Neural crest cell (in vitro differentiated cells): Measurements from ENCODE around the gene HYAL1. TPM values are rescaled to one million over a fixed set of nuclear protein-coding genes. Genes with fewer than 3 reads are reported as not detected.
"Not testable (repeated sequence)": the region's sequence is repeated elsewhere in the genome, so short reads cannot be mapped to it uniquely, and the experiment has no call there.

Source experiments
- DNase-seq: peaks from one replicate; pipeline ENCODE4 v3.0.0; 2021; ENCODE audit warnings: low read depth, mixed read lengths, low spot score
- H3K27ac Mint-ChIP-seq: one replicate; pipeline ENCODE4 v1.8.0; 2021; ENCODE audit warnings: mild to moderate bottlenecking, mixed read lengths; ENCODE audit not compliant: unreplicated experiment
- H3K27me3 Mint-ChIP-seq: 2 replicates; pipeline ENCODE4 v1.8.0; 2021; ENCODE audit warnings: low read depth, mild to moderate bottlenecking, mixed read lengths
- H3K36me3 Mint-ChIP-seq: 2 replicates; pipeline ENCODE4 v1.8.0; 2021; ENCODE audit warnings: low read depth, mild to moderate bottlenecking, mixed read lengths
- H3K4me1 Mint-ChIP-seq: 2 replicates; pipeline ENCODE4 v1.8.0; 2021; ENCODE audit warnings: mixed read lengths
- H3K4me3 Mint-ChIP-seq: one replicate; pipeline ENCODE4 v1.8.0; 2021; ENCODE audit warnings: mild to moderate bottlenecking, mixed read lengths
- H3K9me3 Mint-ChIP-seq: 2 replicates; pipeline ENCODE4 v1.8.0; 2021; ENCODE audit warnings: mixed read lengths
- CTCF ChIP-seq: fragments of 200-600 bp; sonication (generic); conservative IDR thresholded peaks from 2 replicates; pipeline ENCODE4 v1.5.0; 2021; ENCODE audit warnings: antibody characterized with exemption, mild to moderate bottlenecking
- total RNA-seq: library from RNA; stranded (reverse); gene quantifications from 2 replicates; pipeline ENCODE4 v1.2.1, GENCODE V29; 2021

HYAL1 gene
- total RNA-seq, 1 donor from 2014 or later = 2.5 TPM

- Mint-ChIP-seq H3K36me3 (peaks cover 36% of the 10 kb centered on the region), H3K27ac (no peak overlapping the region), H3K9me3 (peaks cover 3% of the 10 kb centered on the region), H3K27me3 (no peaks in the 10 kb centered on the region), H3K4me1 (peaks cover 18% of the 10 kb centered on the region), H3K4me3 (peak overlapping the region; percentile 8)
- no peak for DNase-seq
- no peak for TF ChIP-seq CTCF
These were observed 11.0 kb upstream of the HYAL1 start for GRCh38 chr3:50314342-50314741.

DNA sequence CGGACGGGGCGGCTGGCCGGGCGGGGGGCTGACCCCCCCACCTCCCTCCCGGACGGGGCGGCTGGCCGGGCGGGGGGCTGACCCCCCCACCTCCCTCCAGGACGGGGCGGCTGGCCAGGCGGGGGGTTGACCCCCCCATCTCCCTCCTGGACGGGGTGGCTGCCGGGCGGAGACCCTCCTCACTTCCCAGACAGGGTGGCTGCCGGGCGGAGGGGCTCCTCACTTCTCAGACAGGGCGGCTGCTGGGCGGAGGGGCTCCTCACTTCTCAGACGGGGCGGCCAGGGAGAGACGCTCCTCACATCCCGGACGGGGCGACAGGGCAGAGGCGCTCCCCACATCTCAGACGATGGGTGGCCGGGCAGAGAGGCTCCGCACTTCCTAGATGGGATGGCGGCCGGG is 8.7 kb upstream of the HYAL1 start:
- not testable (repeated sequence) for H3K27ac Mint-ChIP-seq, H3K4me3 Mint-ChIP-seq, H3K9me3 Mint-ChIP-seq, H3K4me1 Mint-ChIP-seq, H3K27me3 Mint-ChIP-seq, DNase-seq
- peaks cover 37% of the 10 kb centered on the region for H3K36me3 Mint-ChIP-seq

- Mint-ChIP-seq H3K9me3 (no peaks in the 10 kb centered on the region), H3K27me3 (no peaks in the 10 kb centered on the region), H3K36me3 (peaks cover 7% of the 10 kb centered on the region), H3K4me3 (peak overlapping the region; percentile 72), H3K4me1 (peaks cover 17% of the 10 kb centered on the region), H3K27ac (no peak overlapping the region)
- no peak for TF ChIP-seq CTCF
- no peak for DNase-seq
These were observed 1.2 kb upstream of the HYAL1 start for GRCh38 chr3:50304601-50305000.

DNA sequence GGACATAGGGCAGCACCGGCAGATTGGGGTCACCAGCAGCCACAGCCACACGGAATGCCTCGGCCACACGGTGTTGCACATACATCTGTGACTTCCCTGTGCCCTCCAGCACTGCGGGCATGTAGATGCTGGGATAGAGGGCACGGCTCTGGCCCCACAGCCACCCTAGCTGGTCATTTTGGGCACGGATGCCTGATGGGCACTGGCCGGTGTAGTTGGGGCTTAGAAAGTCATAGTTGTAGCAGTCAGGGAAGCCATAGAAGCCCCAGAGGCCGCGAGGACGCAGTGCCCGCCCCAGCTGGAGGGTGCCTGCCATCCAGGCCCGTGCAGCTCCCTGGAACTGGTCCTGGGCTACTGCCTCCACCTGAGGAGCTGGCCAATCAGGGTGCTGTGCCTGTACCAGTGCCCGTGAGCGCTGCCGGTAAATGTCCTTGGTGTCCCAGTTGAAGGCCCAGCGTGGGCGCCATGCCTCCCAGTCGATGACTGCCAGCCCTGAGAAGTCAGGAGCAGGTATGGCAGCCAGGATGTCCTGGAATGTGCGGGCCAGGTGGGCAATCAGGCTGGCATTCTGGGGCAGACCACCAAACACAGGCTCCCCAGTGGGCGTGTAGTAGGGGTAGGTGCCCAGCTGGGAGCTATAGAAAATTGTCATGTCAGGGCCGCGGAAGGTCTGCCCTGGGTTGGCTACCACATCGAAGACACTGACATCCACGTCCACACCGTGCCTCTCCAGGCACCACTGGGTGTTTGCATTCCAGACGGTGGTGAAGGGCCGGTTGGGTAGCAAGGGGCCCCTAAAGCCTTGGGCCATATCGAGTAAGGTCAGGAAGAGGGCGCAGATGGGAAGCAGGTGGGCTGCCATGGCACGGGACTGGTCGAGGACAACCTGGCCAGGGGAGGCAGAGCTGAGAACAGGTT is 1.0 kb downstream of the HYAL1 start:
- no peaks in the 10 kb centered on the region for H3K36me3 Mint-ChIP-seq
- no peak overlapping the region for H3K27ac Mint-ChIP-seq

GRCh38 chr3:50300681-50301254 is 2.6 kb downstream of the HYAL1 start:
- H3K36me3 Mint-ChIP-seq = no peaks in the 10 kb centered on the region
- peak overlapping the region; percentile 98 for H3K4me3 Mint-ChIP-seq
- peaks cover 6% of the 10 kb centered on the region for H3K27me3 Mint-ChIP-seq
- no peaks in the 10 kb centered on the region for H3K9me3 Mint-ChIP-seq
- no peak overlapping the region for H3K27ac Mint-ChIP-seq
- TF ChIP-seq CTCF = no peak
- peaks cover 29% of the 10 kb centered on the region for H3K4me1 Mint-ChIP-seq
- no peak for DNase-seq

More for the DNA sequence above, 1.0 kb downstream of the HYAL1 start:
- no peaks in the 10 kb centered on the region for H3K9me3 Mint-ChIP-seq
- DNase-seq = no peak
- TF ChIP-seq CTCF = no peak
- peak overlapping the region; percentile 70 for H3K4me3 Mint-ChIP-seq
- peaks cover 29% of the 10 kb centered on the region for H3K4me1 Mint-ChIP-seq
- H3K27me3 Mint-ChIP-seq = peaks cover 6% of the 10 kb centered on the region
